ENCODE measurements around the gene SPATS2. TPM values are rescaled to one million over a fixed set of nuclear protein-coding genes. Genes with fewer than 3 reads are reported as not detected.

Gene SPATS2
- total and polyA plus RNA-seq, 2 of the 4 experiments (the other 2 are of a cell fraction) = 50.6 to 63.3 TPM

DNA sequence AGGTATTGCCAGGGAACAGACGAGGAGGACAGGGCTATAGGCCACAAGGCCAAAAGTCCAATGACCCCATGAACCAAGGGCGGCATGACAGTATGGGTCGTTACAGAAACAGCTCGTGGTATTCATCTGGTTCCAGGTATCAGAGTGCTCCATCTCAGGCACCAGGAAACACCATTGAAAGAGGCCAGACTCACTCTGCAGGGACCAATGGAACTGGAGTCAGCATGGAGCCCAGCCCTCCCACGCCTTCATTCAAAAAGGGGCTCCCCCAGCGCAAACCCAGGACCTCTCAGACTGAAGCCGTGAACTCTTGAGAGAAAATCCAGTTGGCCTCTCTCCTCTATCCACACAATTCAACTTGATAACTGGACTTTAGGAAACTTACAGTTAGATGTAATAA is 158.7 kb downstream of the SPATS2 start:
- no peak for TF ChIP-seq CHD1 (IDR thresholded peaks at IDR 0.05; ENCODE audit: low read depth, low read length)
- Histone ChIP-seq H2BK120ac (ENCODE audit: low read depth, low read length) (no peak overlapping the region), H3K14ac (replicated peaks; ENCODE audit: low read depth, low read length) (no peak overlapping the region), H4K91ac (ENCODE audit: insufficient read depth, low read depth, low read length) (no peak overlapping the region), H3K4me3 (ENCODE audit: insufficient read depth, low read depth, low read length) (no peak overlapping the region), H3K36me3 (ENCODE audit: control insufficient read depth, insufficient read depth, low read length) (peaks cover 34% of the 10 kb centered on the region), H3K23ac (ENCODE audit: low read depth, low read length) (no peak overlapping the region), H3K27me3 (ENCODE audit: control insufficient read depth, insufficient read depth, low read length) (no peaks in the 10 kb centered on the region), H2BK20ac (ENCODE audit: low read depth, low read length) (no peak overlapping the region), H4K20me1 (ENCODE audit: insufficient read depth, low read length) (no peaks in the 10 kb centered on the region), H3K4ac (ENCODE audit: low read depth, low read length) (no peak overlapping the region), H2BK5ac (ENCODE audit: low read depth, low read length, poor library complexity, severe bottlenecking) (no peak overlapping the region), H4K8ac (ENCODE audit: low read depth in 2 of 2, low read length in 2 of 2) (no peak overlapping the region), H3K4me2 (ENCODE audit: low read depth, low read length) (no peak overlapping the region), H2BK15ac (ENCODE audit: low read depth, low read length) (no peak overlapping the region), H3K56ac (ENCODE audit: extremely low read depth, insufficient read depth, low read length) (no peak overlapping the region), H2AK9ac (replicated peaks; ENCODE audit: low read depth, low read length, poor library complexity) (no peak overlapping the region), H3K9ac (ENCODE audit: low read depth, low read length) (no peak overlapping the region), H2AFZ (replicated peaks; ENCODE audit: low read length, poor library complexity) (no peak overlapping the region), H3K4me1 (ENCODE audit: control insufficient read depth, insufficient read depth, low read length) (no peaks in the 10 kb centered on the region), H3K79me1 (ENCODE audit: low read depth in 1 of 2, low read length in 2 of 2) (no peaks in the 10 kb centered on the region), H3K18ac (ENCODE audit: low read depth, low read length) (no peak overlapping the region), H3K9me1 (ENCODE audit: insufficient read depth, low read length) (0 out of 2 replicates have a peak, but pooled peaks cover 2% of the 10 kb centered on the region), H3K27ac (ENCODE audit: insufficient read depth, low read length) (no peak overlapping the region), H2AK5ac (ENCODE audit: low read depth, low read length) (no peak overlapping the region), H3K9me3 (ENCODE audit: control insufficient read depth, insufficient read depth, low read length) (no peaks in the 10 kb centered on the region), H4K5ac (ENCODE audit: low read depth, low read length) (no peak overlapping the region)
- DNase-seq = no peak
- ChIA-PET CTCF (interaction anchor here (1.2 to 1.4 kb wide), 2 partner anchors 159 to 168 kb away, joined by 3 read pairs; no protein-coding TSS in a partner anchor), POLR2A (ENCODE audit: unreplicated experiment) (no interaction called here)
- dilution Hi-C loops (cut with HindIII; ENCODE audit: low sequenced_read_pairs, unreplicated experiment) (no loop called here), in situ Hi-C loops (cut with MboI; ENCODE audit: low sequenced_read_pairs) (no loop called here), intact Hi-C loops (cut with micrococcal nuclease) (no loop called here)
- BruUV-seq (replicated peaks) = no TSS peak
- whole genome bisulfite sequencing, 2 experiments (ENCODE audit: extremely low coverage in 2 of 2, insufficient read length in 1 of 2) = 100% methylated on average over 5 of the region's 7 CpGs; no CpG with 5 or more reads in 1 of the 2 experiments
- ATAC-seq (ENCODE audit: low read depth) = no peak

Measured in IMR-90 (cell line).